ENCODE measurements around the gene MB21D2.

The MB21D2 gene

GRCh38 chr3:192833177-192833890, 84.3 kb downstream of the MB21D2 start:
- DNase-seq (ENCODE audit: low read depth in 2 of 2): no peak

- no peak for DNase-seq (ENCODE audit: low read depth in 2 of 2)
Measured at GRCh38 chr3:192831801-192832347, 85.8 kb downstream of the MB21D2 start.

GRCh38 chr3:192831111-192831644, 86.5 kb downstream of the MB21D2 start:
- no peak for DNase-seq (ENCODE audit: low read depth in 2 of 2)

GRCh38 chr3:192830291-192831110, 87.2 kb downstream of the MB21D2 start:
- no peak for DNase-seq (ENCODE audit: low read depth in 2 of 2)

DNA sequence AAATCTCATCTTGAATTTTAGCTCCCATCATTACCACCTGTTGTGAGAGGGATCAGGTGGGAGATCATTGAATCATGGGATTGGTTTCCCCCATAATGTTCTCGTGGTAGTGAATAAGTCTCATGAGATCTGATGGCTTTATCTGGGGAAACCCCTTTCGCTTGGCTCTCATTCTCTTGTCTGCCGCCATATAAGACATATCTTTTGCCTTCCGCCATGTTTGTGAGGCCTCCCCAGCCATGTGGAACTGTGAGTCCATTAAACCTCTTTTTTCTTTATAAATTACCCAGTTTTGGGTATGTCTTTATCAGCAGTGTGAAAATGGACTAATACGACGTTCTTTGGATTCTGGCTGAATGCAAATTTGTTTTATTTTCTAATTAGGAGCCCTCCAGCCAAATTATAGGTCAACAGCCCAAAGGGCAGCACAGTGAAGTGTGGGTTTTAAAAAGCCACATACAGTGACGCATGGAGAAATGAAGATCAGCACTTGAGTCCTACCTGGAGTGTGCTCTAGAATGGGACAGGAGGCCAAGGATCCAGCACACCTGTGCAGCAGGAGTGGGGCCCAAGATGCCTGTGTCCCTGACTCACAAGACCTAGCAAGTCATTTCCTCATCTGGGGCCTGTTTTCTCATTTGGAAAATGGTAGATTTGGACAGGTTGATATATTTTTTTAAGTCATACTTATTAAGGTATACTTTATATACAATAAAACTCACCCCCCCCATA, 89.6 kb downstream of the MB21D2 start:
- no peak for DNase-seq (ENCODE audit: low read depth in 2 of 2)

- no peak for DNase-seq (ENCODE audit: low read depth in 2 of 2)
Measured at GRCh38 chr3:192827208-192827607, 90.4 kb downstream of the MB21D2 start.

- DNase-seq (ENCODE audit: low read depth in 2 of 2): no peak
Measured at GRCh38 chr3:192826214-192827006, 91.2 kb downstream of the MB21D2 start.

- no peak for DNase-seq (ENCODE audit: low read depth in 2 of 2)
Measured at GRCh38 chr3:192825657-192826200, 91.9 kb downstream of the MB21D2 start.

DNA sequence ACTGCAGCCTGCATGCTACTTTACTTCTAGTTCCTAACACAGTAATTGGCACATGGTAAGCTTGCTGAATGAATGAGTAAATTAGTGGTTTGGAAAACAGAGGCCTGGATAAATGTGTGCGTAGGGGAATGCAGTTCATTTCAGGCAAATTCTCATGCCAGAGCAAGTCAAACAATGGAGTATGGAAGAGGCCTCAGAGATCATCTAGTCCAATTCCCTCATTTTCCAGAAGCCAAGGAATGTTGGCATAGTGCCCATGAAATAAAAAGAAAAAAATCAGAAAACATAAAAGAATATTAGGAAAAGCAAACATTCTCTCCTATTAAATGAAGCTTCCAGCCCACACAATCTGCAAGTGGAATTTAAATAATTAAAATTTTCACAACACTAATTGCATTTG, 92.4 kb downstream of the MB21D2 start:
- DNase-seq (ENCODE audit: low read depth in 2 of 2): no peak

DNA sequence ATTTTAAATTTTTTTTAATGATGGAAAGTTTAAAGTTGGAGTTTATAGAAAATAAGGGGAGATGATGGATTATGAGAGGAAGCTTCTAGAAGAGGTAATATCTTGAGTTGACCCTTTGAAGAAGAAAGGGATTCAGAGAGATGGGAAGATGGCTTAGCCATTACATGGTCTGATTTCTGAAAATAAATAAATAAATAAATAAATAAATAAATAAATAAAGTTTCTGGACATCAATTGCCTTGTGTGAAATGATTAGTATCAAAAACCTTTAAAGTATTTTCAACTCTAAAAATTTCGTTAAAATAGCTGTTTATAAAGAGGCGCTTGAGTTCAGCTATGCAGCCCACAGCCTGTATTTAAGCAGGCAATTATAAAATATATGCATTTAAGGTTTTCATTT, 93.3 kb downstream of the MB21D2 start:
- no peak for DNase-seq (ENCODE audit: low read depth in 2 of 2)

- DNase-seq (ENCODE audit: low read depth in 2 of 2): no peak
Measured at GRCh38 chr3:192821161-192821560, 96.5 kb downstream of the MB21D2 start.

GRCh38 chr3:192820161-192820560, 97.5 kb downstream of the MB21D2 start:
- no peak for DNase-seq (ENCODE audit: low read depth in 2 of 2)

DNA sequence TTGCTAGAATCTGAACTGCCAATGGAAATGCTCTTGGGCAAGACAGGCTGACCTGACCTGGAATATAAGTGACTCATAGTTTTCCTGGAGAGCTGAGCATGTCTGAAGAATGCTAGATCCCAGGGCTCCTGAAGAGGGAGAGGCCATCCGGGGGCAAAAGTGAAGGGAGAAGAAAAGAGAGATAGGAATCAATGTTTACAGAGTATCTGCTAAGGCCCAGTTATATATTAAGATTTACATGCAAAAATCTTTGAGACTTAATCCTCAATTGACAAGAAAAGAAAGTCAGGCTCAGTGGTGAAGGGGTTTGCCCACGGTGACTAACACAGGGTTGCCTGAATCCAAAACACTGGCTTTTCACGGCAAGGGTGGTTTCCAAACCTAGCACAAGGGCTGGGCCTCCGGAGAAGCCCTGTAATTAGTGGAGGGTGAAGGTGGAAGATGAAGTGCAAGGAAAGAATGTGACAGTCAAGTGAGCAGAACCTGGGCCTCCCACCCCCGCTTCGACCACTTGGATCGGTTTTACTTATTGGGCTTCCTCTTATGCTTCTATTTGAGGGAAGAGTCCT, 98.6 kb downstream of the MB21D2 start:
- peak in 1 of 2 donors; percentile 13 for DNase-seq (ENCODE audit: low read depth in 2 of 2)

- DNase-seq (ENCODE audit: low read depth in 2 of 2): no peak
Measured at GRCh38 chr3:192818126-192818525, 99.5 kb downstream of the MB21D2 start.

DNA sequence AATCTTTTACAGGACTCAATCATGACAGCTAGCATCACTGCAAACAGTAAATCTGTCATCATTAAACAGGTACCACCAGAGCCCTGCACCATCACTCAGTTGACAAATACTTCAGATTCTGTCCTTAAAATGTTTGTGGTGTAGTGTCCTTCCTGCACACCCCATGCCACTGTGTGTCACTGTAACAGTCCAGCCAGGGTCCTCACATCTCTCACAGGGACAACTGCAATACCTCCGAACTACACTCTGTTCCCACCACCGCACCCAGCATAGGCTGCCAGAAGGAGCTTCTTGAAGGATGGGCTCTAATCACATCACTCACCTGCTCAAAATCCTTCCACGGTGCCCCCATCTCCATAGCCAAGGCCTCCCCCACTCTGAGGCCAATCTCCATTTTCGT, 100.2 kb downstream of the MB21D2 start:
- no peak for DNase-seq (ENCODE audit: low read depth in 2 of 2)

GRCh38 chr3:192817053-192817452, 100.6 kb downstream of the MB21D2 start:
- DNase-seq (ENCODE audit: low read depth in 2 of 2): no peak

DNA sequence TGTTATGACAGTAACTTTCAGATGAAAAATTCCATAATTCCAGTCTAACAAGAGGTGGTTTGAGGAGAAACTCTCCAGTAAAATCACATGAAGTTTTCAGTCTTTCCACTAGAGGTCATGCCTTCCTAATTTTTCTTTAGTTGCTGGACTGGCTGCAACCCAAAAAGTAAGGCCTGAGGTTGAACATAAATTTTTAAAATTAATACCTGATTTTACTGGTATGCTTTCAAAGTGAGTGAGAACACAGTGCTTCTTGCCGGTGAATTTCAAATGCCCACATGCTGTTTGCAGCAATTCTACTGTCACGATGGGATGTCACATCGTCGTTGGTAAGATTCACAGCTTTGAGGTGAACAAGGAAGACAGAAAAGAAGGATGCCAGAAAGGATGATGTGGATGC, 101.3 kb downstream of the MB21D2 start:
- DNase-seq (ENCODE audit: low read depth in 2 of 2): no peak

GRCh38 chr3:192812743-192813383, 104.8 kb downstream of the MB21D2 start:
- DNase-seq (ENCODE audit: low read depth in 2 of 2): no peak

GRCh38 chr3:192805711-192806110, 111.9 kb downstream of the MB21D2 start:
- DNase-seq (ENCODE audit: low read depth in 2 of 2): no peak

DNA sequence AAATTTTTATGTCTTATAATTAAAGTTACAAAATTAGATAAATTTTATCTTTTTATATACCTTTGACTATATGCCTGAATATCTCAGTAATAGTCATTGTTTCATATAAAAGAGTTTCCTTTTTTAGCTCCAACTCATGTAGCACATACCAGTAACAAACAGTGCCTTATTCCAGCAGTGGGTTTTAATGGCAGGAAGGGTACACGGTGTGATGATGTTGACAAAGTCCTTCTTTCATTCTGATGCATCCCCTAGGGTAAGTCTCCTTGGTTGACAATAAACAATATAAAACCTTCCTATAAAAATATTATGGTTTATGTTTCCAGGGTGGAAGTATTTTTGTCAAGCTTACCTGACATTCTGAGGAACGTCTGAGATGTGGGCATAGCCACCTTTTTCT, 113.2 kb downstream of the MB21D2 start:
- no peak for DNase-seq (ENCODE audit: low read depth in 2 of 2)
